Endodermal cell (in vitro differentiated cells): ENCODE data around the gene IKZF4. TPM values are rescaled to one million over a fixed set of nuclear protein-coding genes. Genes with fewer than 3 reads are reported as not detected.

Source experiments
- DNase-seq: peaks from one replicate; pipeline ENCODE4 v3.0.0-alpha.2; 2017
- H3K27ac ChIP-seq: 2 replicates; pipeline ENCODE4 v1.5.1; 2013; ENCODE audit warnings: mild to moderate bottlenecking, low read depth, low read length, moderate library complexity
- H3K27me3 ChIP-seq: 2 replicates; pipeline ENCODE4 v1.6.1; 2013; ENCODE audit warnings: mild to moderate bottlenecking, low read length, moderate library complexity; ENCODE audit not compliant: insufficient read depth, control insufficient read depth, poor library complexity, severe bottlenecking
- H3K36me3 ChIP-seq: 2 replicates; pipeline ENCODE4 v1.7.0; 2013; ENCODE audit warnings: mild to moderate bottlenecking, low read length, moderate library complexity; ENCODE audit not compliant: control insufficient read depth, insufficient read depth
- H3K4me1 ChIP-seq: one replicate; pipeline ENCODE4 v1.7.0; 2013; ENCODE audit warnings: low read length; ENCODE audit not compliant: control insufficient read depth, insufficient read depth
- H3K4me3 ChIP-seq: 2 replicates; pipeline ENCODE4 v1.5.1; 2013; ENCODE audit warnings: mild to moderate bottlenecking, low read length, moderate library complexity
- H3K9ac ChIP-seq: 2 replicates; pipeline ENCODE4 v1.6.1; 2013; ENCODE audit warnings: mild to moderate bottlenecking, low read length, moderate library complexity; ENCODE audit not compliant: poor library complexity, severe bottlenecking; ENCODE audit errors: extremely low read depth
- H3K9me3 ChIP-seq: 2 replicates; pipeline ENCODE4 v1.6.1; 2013; ENCODE audit warnings: mild to moderate bottlenecking, low read length, moderate library complexity; ENCODE audit not compliant: control insufficient read depth
- H3K27ac Mint-ChIP-seq: 2 replicates; pipeline ENCODE4 v1.8.0; 2020; ENCODE audit warnings: mixed read lengths
- H3K27me3 Mint-ChIP-seq: 2 replicates; pipeline ENCODE4 v1.8.0; 2021; ENCODE audit warnings: mild to moderate bottlenecking, mixed read lengths; ENCODE audit not compliant: insufficient read depth
- H3K36me3 Mint-ChIP-seq: 2 replicates; pipeline ENCODE4 v1.8.0; 2020; ENCODE audit warnings: low read depth, mixed read lengths
- H3K4me1 Mint-ChIP-seq: 2 replicates; pipeline ENCODE4 v1.8.0; 2020; ENCODE audit warnings: mixed read lengths
- H3K4me3 Mint-ChIP-seq: 2 replicates; pipeline ENCODE4 v1.8.0; 2020; ENCODE audit warnings: mild to moderate bottlenecking, moderate library complexity, mixed read lengths
- H3K9me3 Mint-ChIP-seq: 2 replicates; pipeline ENCODE4 v1.8.0; 2020; ENCODE audit warnings: mild to moderate bottlenecking, mixed read lengths
- WGBS, 2 experiments: methylation state at CpG; one replicate each; pipeline versions ENCODE4 v1.1.5 to v1.1.7; 2013; ENCODE audit warnings: missing lambda C conversion rate in 2 of 2, mixed read lengths in 1 of 2; ENCODE audit not compliant: insufficient coverage in 1 of 2, insufficient read length in 1 of 2; 5-methylcytosine and 5-hydroxymethylcytosine counted together
- total RNA-seq, 2 donors: library from RNA; stranded (reverse); fragmentation: NEBNext Ultra II Directional in 1 of 2; extraction: Animal tissue kit (Norgen Biotek cat#: 25700) in 1 of 2; gene quantifications; 2 replicates in 1 of 2; 3 replicates in 1 of 2; pipeline ENCODE4 v1.2.1, GENCODE V29; 2021
- TF ChIP-seq, protein P1 (sequence below): fragments of 200-600 bp; sonication (generic); conservative IDR thresholded peaks from 2 replicates; pipeline ENCODE4 v1.5.0; 2021; ENCODE audit warnings: antibody characterized with exemption, mild to moderate bottlenecking

The IKZF4 gene
- total RNA-seq, 2 donors from 2014 or later, result 9.8 to 10.2 TPM

DNA sequence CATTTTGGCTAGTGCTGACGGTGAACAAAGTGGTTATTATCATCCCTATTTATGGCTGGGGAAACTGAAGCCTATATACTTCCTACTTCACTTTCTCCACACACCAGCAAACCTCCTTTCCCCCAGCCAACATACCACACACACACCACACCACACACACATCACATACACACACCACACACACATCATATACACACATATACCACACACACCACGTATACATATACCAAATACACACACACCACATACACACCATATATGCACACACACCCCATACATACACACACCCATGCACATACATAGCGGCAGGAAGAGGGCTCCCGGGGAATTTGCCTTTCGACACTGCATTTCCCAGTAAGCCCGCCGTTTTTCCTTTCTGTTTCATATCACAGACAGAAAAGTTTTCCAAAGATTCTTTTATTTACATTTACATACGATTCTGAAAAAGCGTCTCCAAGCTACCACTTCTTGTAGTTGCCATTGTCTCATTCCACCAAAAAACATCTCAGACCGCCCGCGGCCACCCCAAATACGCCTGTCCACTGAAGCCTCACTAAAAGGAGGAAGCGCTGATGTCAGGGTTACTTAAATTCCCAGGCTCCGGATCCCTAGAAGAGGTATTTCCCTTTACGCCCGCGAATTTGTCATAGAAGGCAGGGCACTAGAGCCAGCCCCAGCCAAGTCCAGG, 47.8 kb upstream of the IKZF4 start:
- no peak for DNase-seq
- H3K4me3 Mint-ChIP-seq, result no peak overlapping the region
- H3K27ac ChIP-seq, result peak overlapping the region; percentile 79
- H3K9me3 Mint-ChIP-seq, result no peaks in the 10 kb centered on the region
- H3K36me3 ChIP-seq, result peaks cover 65% of the 10 kb centered on the region
- H3K27ac Mint-ChIP-seq, result no peak overlapping the region
- H3K36me3 Mint-ChIP-seq, result peaks cover 47% of the 10 kb centered on the region
- TF ChIP-seq, protein P1, sequence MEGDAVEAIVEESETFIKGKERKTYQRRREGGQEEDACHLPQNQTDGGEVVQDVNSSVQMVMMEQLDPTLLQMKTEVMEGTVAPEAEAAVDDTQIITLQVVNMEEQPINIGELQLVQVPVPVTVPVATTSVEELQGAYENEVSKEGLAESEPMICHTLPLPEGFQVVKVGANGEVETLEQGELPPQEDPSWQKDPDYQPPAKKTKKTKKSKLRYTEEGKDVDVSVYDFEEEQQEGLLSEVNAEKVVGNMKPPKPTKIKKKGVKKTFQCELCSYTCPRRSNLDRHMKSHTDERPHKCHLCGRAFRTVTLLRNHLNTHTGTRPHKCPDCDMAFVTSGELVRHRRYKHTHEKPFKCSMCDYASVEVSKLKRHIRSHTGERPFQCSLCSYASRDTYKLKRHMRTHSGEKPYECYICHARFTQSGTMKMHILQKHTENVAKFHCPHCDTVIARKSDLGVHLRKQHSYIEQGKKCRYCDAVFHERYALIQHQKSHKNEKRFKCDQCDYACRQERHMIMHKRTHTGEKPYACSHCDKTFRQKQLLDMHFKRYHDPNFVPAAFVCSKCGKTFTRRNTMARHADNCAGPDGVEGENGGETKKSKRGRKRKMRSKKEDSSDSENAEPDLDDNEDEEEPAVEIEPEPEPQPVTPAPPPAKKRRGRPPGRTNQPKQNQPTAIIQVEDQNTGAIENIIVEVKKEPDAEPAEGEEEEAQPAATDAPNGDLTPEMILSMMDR, result no peak
- peaks cover 28% of the 10 kb centered on the region for H3K4me1 Mint-ChIP-seq
- 23 to 30% methylated on average over 12 to 18 of the region's 18 CpGs for WGBS, 2 experiments
- H3K27me3 ChIP-seq, result no peaks in the 10 kb centered on the region
- peaks cover 9% of the 10 kb centered on the region for H3K4me1 ChIP-seq
- H3K9ac ChIP-seq, result peak overlapping the region; percentile 75
- H3K9me3 ChIP-seq, result no peaks in the 10 kb centered on the region
- H3K27me3 Mint-ChIP-seq, result no peaks in the 10 kb centered on the region
- H3K4me3 ChIP-seq, result peak overlapping the region; percentile 90

DNA sequence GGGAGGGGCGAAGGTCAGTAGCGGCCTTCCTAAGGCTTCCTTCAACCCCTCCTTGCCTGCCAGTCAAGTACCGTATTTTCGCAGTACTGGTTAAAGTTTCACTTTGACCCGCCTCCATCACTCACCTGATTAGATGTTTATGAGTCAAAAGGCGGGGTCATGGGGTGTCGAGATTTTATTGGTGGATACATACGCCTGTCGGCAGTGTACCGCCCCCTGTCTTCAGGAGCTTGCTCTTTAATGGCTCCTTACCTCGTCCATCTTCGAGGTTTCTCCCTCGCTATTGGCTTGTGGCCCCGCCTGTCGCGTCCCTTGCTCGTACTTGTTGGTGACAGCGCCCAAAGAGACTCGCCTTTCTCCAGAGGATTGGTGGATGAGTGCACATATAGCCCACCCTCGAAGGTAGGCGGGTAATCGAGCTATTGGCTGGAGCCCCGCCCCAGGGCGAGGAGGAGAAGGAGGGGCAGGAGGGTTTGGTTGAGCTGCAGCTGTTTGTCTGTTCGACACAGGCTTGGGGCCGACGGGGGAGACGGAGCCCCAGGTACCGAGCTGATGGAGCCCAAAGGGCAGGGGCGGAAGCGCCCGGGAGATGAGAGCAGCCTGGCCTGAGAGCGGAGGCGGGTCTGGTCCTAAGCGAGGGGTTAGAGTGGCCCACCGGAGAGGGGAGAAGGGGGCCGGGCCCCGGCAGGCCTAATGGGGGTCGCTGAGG, 47.1 kb upstream of the IKZF4 start, which contains the start of gene RAB5B:
TSS of gene RAB5B (plus strand) at position 480 of the 709 bp plus-strand sequence. CDS start 12,883 bp downstream, outside the sequence.
- H3K27me3 ChIP-seq, result no peaks in the 10 kb centered on the region
- peak within 1 kb of the TSS; percentile 90 for H3K4me3 ChIP-seq
- peaks cover 66% of the 10 kb centered on the region for H3K36me3 ChIP-seq
- Mint-ChIP-seq H3K4me1 (peaks cover 21% of the 10 kb centered on the region), H3K27me3 (no peaks in the 10 kb centered on the region), H3K27ac (no peak within 1 kb of the TSS), H3K9me3 (no peaks in the 10 kb centered on the region), H3K4me3 (no peak within 1 kb of the TSS), H3K36me3 (peaks cover 49% of the 10 kb centered on the region)
- TF ChIP-seq, protein P1, result no peak
- peak within 1 kb of the TSS; percentile 87 for H3K9ac ChIP-seq
- H3K27ac ChIP-seq, result peak within 1 kb of the TSS; percentile 81
- DNase-seq, result peak; percentile 100
- no peaks in the 10 kb centered on the region for H3K9me3 ChIP-seq
- H3K4me1 ChIP-seq, result peaks cover 2% of the 10 kb centered on the region
- WGBS, 2 experiments, result 0 to 1% methylated on average over 12 to 39 of the region's 39 CpGs

GRCh38 chr12:55974308-55974730, 46.5 kb upstream of the IKZF4 start:
- Mint-ChIP-seq H3K4me3 (no peak overlapping the region), H3K27ac (no peak overlapping the region), H3K9me3 (no peaks in the 10 kb centered on the region), H3K4me1 (peaks cover 19% of the 10 kb centered on the region), H3K36me3 (peaks cover 53% of the 10 kb centered on the region), H3K27me3 (no peaks in the 10 kb centered on the region)
- Histone ChIP-seq H3K4me1 (no peaks in the 10 kb centered on the region), H3K4me3 (peak overlapping the region; percentile 86), H3K27ac (peak overlapping the region; percentile 81), H3K9ac (peak overlapping the region; percentile 87), H3K9me3 (no peaks in the 10 kb centered on the region), H3K27me3 (no peaks in the 10 kb centered on the region), H3K36me3 (peaks cover 66% of the 10 kb centered on the region)
- WGBS, 2 experiments, result 0% methylated on average over 2 to 15 of the region's 15 CpGs
- peak; percentile 88 for DNase-seq
- TF ChIP-seq, protein P1, result no peak
